GM12892 (cell line): ENCODE results near the gene TPPP.
"Not testable (repeated sequence)": the region's sequence is repeated elsewhere in the genome, so short reads cannot be mapped to it uniquely, and the experiment has no call there.

ENCODE experiments used
- POLR2A ChIP-seq: IDR thresholded peaks from 2 replicates; pipeline ENCODE4 v1.6.1; 2011; ENCODE audit warnings: low read depth, low read length, control low read depth
- POLR2AphosphoS5 ChIP-seq: IDR thresholded peaks from 2 replicates; pipeline ENCODE4 v1.6.1; 2011; ENCODE audit warnings: low read depth, low read length, control low read depth

- not testable (repeated sequence) for TF ChIP-seq POLR2A, POLR2AphosphoS5
These were observed 33.9 kb upstream of the TPPP start for GRCh38 chr5:727087-727486.
